ENCODE measurements around the gene MYBPC2.

GRCh38 chr19:50500753-50501151, 68.1 kb downstream of the MYBPC2 start:
- no peak for TF ChIP-seq POLR2A (IDR thresholded peaks at IDR 0.05)
- TF ChIP-seq CTCF (IDR thresholded peaks at IDR 0.05): no peak

Measured in vagina (tissue), 2 donors.